ENCODE data around the gene HTATSF1. TPM values are rescaled to one million over a fixed set of nuclear protein-coding genes. Genes with fewer than 3 reads are reported as not detected.

The HTATSF1 gene
- total RNA-seq, 1 experiment from 2014 or later: 63.0 TPM

- no peak for DNase-seq (ENCODE audit: low spot score)
Measured at GRCh38 chrX:136496186-136496763, 1.1 kb upstream of the HTATSF1 start.

GRCh38 chrX:136496764-136497555 is 432 bp upstream of the HTATSF1 start:
- peak; percentile 59 for DNase-seq (ENCODE audit: low spot score)

GRCh38 chrX:136519069-136519468 is 21.7 kb downstream of the HTATSF1 start:
- DNase-seq (ENCODE audit: low spot score): no peak

GRCh38 chrX:136523770-136524169 is 26.4 kb downstream of the HTATSF1 start:
- DNase-seq (ENCODE audit: low spot score): no peak

- peak; percentile 51 for DNase-seq (ENCODE audit: low spot score)
Measured at GRCh38 chrX:136525738-136526606, 28.6 kb downstream of the HTATSF1 start.

GRCh38 chrX:136528645-136529315 is 31.4 kb downstream of the HTATSF1 start:
- no peak for DNase-seq (ENCODE audit: low spot score)

GRCh38 chrX:136529795-136530194 is 32.4 kb downstream of the HTATSF1 start:
- no peak for DNase-seq (ENCODE audit: low spot score)

- DNase-seq (ENCODE audit: low spot score): no peak
Measured at GRCh38 chrX:136531951-136532350, 34.6 kb downstream of the HTATSF1 start, which contains the start of gene VGLL1. Gene VGLL1, plus strand, starts transcription at chrX:136532215. Its CDS starts 3,806 bp downstream, at chrX:136536021.

- no peak for DNase-seq (ENCODE audit: low spot score)
Measured at GRCh38 chrX:136534131-136534530, 36.7 kb downstream of the HTATSF1 start.

GRCh38 chrX:136538811-136539210 is 41.4 kb downstream of the HTATSF1 start:
- no peak for DNase-seq (ENCODE audit: low spot score)

- no peak for DNase-seq (ENCODE audit: low spot score)
Measured at GRCh38 chrX:136540226-136540625, 42.8 kb downstream of the HTATSF1 start.

- DNase-seq (ENCODE audit: low spot score): no peak
Measured at GRCh38 chrX:136541294-136541693, 43.9 kb downstream of the HTATSF1 start.

GRCh38 chrX:136542281-136542680 is 44.9 kb downstream of the HTATSF1 start:
- DNase-seq (ENCODE audit: low spot score): no peak

GRCh38 chrX:136546371-136546781 is 49.0 kb downstream of the HTATSF1 start:
- no peak for DNase-seq (ENCODE audit: low spot score)

- DNase-seq (ENCODE audit: low spot score): no peak
Measured at GRCh38 chrX:136549226-136549625, 51.8 kb downstream of the HTATSF1 start.

- DNase-seq (ENCODE audit: low spot score): no peak
Measured at GRCh38 chrX:136551410-136551809, 54.0 kb downstream of the HTATSF1 start.

GRCh38 chrX:136555694-136556093 is 58.3 kb downstream of the HTATSF1 start:
- no peak for DNase-seq (ENCODE audit: low spot score)
